T-helper 17 cell (primary cell): ENCODE data around the gene KRTAP10-2. TPM values are rescaled to one million over a fixed set of nuclear protein-coding genes. Genes with fewer than 3 reads are reported as not detected.
"Not testable (repeated sequence)": the region's sequence is repeated elsewhere in the genome, so short reads cannot be mapped to it uniquely, and the experiment has no call there.

Source experiments
- ATAC-seq: fragments of 150-1000 bp; cut with Tn5 transposase; 2 replicates; pipeline ENCODE4 v1.10.0; 2021; ENCODE audit warnings: mild to moderate bottlenecking, moderate library complexity
- DNase-seq, 3 donors: peaks; one replicate each; pipeline versions ENCODE4 v3.0.0 to v3.0.0-alpha.2; 2020 to 2021
- H3K9me3 ChIP-seq: one replicate; pipeline ENCODE4 v1.7.0; 2013; ENCODE audit warnings: low read length, mild to moderate bottlenecking; ENCODE audit not compliant: control insufficient read depth, poor library complexity, severe bottlenecking
- H3K27ac Mint-ChIP-seq: one replicate; pipeline ENCODE4 v1.8.0; 2022; ENCODE audit warnings: mild to moderate bottlenecking, moderate library complexity, mixed read lengths
- H3K27me3 Mint-ChIP-seq: one replicate; pipeline ENCODE4 v1.8.0; 2022; ENCODE audit warnings: mixed read lengths
- H3K36me3 Mint-ChIP-seq: one replicate; pipeline ENCODE4 v1.8.0; 2022; ENCODE audit warnings: low read depth, mixed read lengths
- H3K4me1 Mint-ChIP-seq: one replicate; pipeline ENCODE4 v1.8.0; 2022; ENCODE audit warnings: mild to moderate bottlenecking, mixed read lengths
- H3K4me3 Mint-ChIP-seq: one replicate; pipeline ENCODE4 v1.8.0; 2022; ENCODE audit warnings: mild to moderate bottlenecking, moderate library complexity, mixed read lengths
- total RNA-seq, 4 donors: library from RNA in 2 of 4; stranded (reverse) in 2 of 4; gene quantifications; one replicate each; pipeline ENCODE4 v1.2.3 and lab custom pipeline; 2022 to 2026

KRTAP10-2 gene
- total RNA-seq, 2 donors from 2014 or later, result not detected

DNA sequence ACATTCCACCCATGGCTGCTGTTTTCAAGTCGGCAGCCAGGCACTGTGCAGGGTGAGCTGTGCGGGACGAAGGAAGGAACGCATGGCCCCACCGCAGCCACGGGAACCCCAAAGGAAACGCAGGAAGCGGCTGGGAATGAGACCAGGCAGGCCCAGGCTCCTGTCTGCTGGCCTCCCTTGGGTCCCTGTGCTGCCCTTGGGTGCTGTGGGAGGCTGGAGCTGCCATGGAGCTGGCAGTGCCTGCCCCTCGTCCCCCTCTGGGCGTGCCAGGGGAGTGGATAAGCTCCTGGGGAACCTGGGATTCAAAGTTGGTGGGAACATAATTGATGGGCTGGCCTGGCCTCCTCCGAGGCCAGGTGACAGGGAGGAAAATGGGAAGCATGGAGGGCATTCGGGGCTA, 17.0 kb upstream of the KRTAP10-2 start:
- H3K9me3 ChIP-seq, result no peaks in the 10 kb centered on the region
- Mint-ChIP-seq H3K4me1 (peaks cover 9% of the 10 kb centered on the region), H3K27ac (no peak overlapping the region), H3K27me3 (peaks cover 19% of the 10 kb centered on the region), H3K36me3 (peaks cover 2% of the 10 kb centered on the region), H3K4me3 (no peak overlapping the region)
- no peak for DNase-seq
- no peak for ATAC-seq

DNA sequence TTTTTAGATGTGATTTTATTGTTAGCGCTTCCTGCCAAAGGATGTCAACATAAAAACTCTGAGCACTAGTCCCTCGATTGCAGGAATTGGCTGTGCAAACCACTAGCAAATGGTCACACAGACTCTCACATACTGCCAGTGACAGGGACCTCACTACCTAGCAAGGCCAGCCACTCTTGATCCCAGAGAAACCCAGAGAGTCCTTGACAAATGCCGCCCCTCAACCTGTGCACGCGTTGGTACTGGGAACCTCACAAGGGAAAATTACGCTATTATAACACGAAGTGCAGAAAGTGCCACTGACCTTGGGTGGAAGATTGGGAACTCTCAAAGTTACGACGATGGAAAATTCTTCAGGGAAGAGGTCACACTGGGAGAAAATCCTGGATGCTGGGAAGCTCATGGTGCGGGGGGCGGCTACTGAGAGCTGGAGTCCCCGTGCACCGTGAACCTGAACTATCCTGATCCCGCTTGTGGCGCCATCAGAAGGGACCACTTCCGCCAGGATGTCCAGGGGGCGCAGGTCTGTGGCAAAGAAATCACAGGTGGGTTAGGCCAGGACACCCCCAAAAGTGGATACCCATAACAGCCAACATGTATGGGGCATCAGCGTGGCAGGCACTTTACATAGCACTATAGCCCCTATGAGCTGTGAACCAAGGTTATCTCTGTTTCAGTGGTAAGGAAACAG, 16.3 kb upstream of the KRTAP10-2 start:
- H3K4me3 Mint-ChIP-seq, result no peak overlapping the region
- H3K4me1 Mint-ChIP-seq, result peaks cover 9% of the 10 kb centered on the region
- H3K27ac Mint-ChIP-seq, result no peak overlapping the region
- ATAC-seq (no peak), DNase-seq (no peak)
- no peaks in the 10 kb centered on the region for H3K9me3 ChIP-seq
- H3K36me3 Mint-ChIP-seq, result peaks cover 2% of the 10 kb centered on the region
- H3K27me3 Mint-ChIP-seq, result peaks cover 16% of the 10 kb centered on the region

DNA sequence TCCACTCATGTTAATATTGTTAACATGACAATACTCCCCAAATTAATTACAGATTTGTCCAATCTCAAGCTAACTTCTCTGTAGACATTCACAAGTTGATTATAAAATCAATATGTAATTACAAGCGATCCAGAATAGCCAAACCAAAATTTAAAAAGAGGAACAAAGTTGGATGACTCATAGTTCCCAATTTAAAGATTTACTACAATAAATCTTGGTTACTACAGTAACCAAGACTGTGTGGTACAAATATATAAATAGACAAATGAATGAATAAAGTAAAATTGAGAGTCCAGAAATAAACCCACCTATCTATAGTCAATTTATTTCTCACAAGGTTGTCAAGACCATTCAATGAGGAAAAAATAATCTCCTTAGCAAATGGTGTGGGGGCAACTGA, 15.1 kb upstream of the KRTAP10-2 start:
- DNase-seq (no peak), ATAC-seq (no peak)
- Mint-ChIP-seq H3K4me1 (peaks cover 7% of the 10 kb centered on the region), H3K27me3 (peaks cover 8% of the 10 kb centered on the region), H3K27ac (no peak overlapping the region), H3K4me3 (no peak overlapping the region), H3K36me3 (no peaks in the 10 kb centered on the region)
- no peaks in the 10 kb centered on the region for H3K9me3 ChIP-seq

DNA sequence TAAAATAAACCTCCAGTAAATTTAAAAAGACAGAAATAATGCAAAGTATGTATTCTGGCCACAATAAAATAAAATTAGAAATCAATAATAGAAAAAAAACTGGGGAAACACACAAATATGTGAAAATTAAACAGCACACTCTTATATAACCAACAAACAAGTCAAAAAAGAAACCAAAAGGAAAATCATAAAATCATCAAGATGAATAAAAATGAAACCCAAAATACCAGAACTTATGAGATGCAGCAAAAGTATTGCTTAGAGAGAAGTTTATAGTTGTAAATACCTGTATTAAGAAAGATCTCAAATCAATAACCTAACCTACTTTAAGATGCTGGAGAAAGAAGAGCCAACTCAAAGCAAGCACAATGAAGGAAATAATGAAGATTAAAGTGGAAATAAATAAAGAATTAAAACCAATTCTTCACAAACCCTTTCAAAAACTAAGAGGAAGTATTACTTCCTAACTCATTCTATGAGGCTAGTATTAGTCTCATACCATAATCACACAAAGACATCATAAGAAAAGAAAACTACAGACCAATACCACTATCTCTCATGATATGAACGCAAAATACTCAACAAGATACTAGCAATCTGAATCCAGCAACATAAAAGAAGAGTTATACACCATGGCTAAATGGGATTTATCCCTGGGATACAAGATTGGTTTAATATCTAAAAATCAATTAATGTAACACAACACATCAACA, 13.7 kb upstream of the KRTAP10-2 start:
- H3K4me1 Mint-ChIP-seq, result peaks cover 7% of the 10 kb centered on the region
- peaks cover 8% of the 10 kb centered on the region for H3K27me3 Mint-ChIP-seq
- no peaks in the 10 kb centered on the region for H3K9me3 ChIP-seq
- H3K4me3 Mint-ChIP-seq, result peak overlapping the region; percentile 31
- peak overlapping the region; percentile 48 for H3K27ac Mint-ChIP-seq
- no peaks in the 10 kb centered on the region for H3K36me3 Mint-ChIP-seq
- DNase-seq (no peak), ATAC-seq (no peak)

DNA sequence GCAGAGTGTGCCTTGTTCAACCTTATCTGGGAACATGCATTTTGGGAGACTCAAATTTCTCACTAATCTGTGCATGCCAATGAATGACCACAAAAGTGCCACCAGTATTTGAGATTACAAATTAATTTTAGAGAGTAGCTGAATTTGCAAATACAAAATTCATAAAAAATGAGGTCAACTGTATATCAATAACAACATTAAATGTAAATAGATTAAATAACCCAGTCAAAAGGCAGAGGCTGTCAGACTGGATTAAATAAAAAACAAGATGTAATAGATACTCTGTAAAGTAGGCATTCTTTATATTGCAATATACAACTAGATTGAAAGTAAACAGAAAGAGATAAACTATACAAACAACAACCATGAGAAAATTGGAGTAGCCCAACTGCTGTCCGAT, 12.8 kb upstream of the KRTAP10-2 start:
- Mint-ChIP-seq H3K4me1 (peaks cover 7% of the 10 kb centered on the region), H3K4me3 (no peak overlapping the region), H3K27ac (no peak overlapping the region), H3K36me3 (no peaks in the 10 kb centered on the region), H3K27me3 (peaks cover 6% of the 10 kb centered on the region)
- no peaks in the 10 kb centered on the region for H3K9me3 ChIP-seq
- no peak for DNase-seq
- ATAC-seq, result no peak

DNA sequence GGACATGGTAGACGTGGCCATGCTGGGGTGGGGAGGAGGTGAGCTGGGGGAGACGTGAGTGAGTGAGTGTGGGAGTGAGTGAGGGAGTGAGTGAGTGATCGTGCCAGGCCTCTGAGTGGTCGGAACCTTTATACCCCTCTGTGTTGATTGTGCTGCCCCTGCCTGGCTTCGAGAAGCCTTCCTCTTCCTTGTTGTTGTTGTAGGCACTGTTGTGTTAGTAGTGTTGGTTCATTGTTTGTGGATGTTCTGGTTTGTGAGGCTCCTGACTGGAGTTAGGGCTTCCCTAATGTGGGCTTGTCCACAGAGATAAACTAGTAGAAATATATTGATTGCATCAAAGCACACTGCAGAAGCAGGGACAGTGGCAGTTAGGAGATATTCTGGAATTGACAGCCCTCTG, 7.4 kb upstream of the KRTAP10-2 start, which contains the start of gene KRTAP10-3:
TSS of gene KRTAP10-3 (minus strand) at position 101 of the 400 bp plus-strand sequence. CDS start at position 21, 80 bp downstream.
- no peaks in the 10 kb centered on the region for H3K27me3 Mint-ChIP-seq
- H3K27ac Mint-ChIP-seq, result no peak within 1 kb of the TSS
- no peaks in the 10 kb centered on the region for H3K9me3 ChIP-seq
- ATAC-seq, result no peak
- no peaks in the 10 kb centered on the region for H3K4me1 Mint-ChIP-seq
- no peak for DNase-seq
- H3K4me3 Mint-ChIP-seq, result no peak within 1 kb of the TSS
- no peaks in the 10 kb centered on the region for H3K36me3 Mint-ChIP-seq

DNA sequence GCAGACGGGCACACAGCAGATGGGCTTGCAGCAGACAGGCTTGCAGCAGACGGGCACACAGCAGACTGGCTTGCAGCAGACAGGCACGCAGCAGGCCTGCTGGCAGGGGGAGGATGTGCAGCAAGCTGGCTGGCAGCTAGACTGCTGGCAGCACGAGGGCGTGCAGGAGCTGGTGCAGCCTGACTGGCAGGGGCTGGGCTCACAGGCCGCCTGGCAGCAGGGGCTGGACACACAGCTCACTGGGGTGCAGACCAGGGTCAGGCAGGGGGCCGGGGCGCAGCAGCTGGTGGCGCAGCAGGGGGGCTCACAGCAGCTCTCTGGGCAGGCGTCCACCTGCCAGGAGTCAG, 7.0 kb upstream of the KRTAP10-2 start:
- not testable (repeated sequence) for H3K27me3 Mint-ChIP-seq, H3K4me1 Mint-ChIP-seq, H3K36me3 Mint-ChIP-seq, H3K9me3 ChIP-seq, H3K27ac Mint-ChIP-seq, DNase-seq, ATAC-seq, H3K4me3 Mint-ChIP-seq

DNA sequence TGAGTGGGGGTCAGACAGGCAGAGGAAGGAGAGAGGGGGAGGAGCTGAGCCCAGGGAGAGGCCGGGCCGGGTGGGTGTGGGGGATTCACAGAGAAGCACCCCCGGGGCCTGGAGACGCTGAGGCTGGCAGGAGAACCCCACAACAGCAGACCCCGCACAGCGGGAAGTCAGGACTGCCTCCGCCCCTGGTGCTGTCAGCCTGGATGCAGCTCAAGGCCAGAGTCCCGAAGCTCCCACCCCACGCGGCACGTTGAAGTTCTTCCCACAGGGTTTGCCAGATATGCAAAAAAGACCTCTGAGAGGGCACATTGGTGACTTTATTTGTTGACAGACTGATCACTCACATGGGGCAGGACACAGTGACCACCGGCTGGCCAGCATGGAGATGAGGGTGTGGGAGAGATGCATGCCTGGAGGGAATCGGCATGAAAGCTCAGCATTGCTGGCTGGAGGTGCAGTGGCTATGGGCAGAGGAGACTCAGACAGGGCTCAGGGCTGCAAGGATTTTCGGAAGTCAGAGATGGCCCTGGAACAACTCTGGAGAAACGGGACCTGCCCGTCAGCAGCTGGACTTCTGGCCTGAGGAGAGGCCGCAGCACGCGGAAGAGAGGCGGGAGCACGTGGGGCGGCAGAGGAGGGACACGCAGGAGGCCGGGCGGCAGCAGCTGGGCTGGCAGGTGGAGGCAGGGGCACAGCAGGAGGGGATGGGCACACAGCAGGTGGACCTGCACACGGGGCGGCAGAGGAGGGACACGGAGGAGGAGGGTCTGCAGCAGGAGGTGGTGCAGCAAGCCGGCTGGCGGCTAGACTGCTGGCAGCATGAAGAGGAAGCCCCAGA, 6.4 kb upstream of the KRTAP10-2 start:
- no peak overlapping the region for H3K4me3 Mint-ChIP-seq
- no peak for ATAC-seq
- no peak for DNase-seq
- H3K9me3 ChIP-seq, result no peaks in the 10 kb centered on the region
- no peak overlapping the region for H3K27ac Mint-ChIP-seq
- no peaks in the 10 kb centered on the region for H3K27me3 Mint-ChIP-seq
- H3K36me3 Mint-ChIP-seq, result no peaks in the 10 kb centered on the region
- no peaks in the 10 kb centered on the region for H3K4me1 Mint-ChIP-seq

DNA sequence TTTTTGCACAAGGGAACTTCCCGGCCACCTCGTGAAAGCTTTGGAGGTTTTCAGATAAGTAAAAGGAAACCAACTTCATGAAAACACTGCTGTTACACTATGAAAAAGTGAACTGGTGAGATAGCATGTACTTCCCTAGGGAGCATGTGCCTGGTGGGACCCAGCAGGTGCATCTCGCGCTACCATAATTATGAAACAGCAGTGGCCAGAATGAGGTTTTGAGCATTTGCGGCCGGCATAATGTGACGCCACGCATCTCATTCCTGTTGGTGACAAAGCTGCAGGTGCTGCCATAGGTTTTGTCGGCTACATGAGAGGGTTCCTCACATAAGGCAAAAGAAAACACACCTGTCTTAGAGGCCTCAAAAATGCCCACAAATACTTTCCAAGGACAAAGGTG, 5.6 kb upstream of the KRTAP10-2 start:
- H3K27ac Mint-ChIP-seq, result no peak overlapping the region
- H3K36me3 Mint-ChIP-seq, result no peaks in the 10 kb centered on the region
- DNase-seq (no peak), ATAC-seq (no peak)
- no peaks in the 10 kb centered on the region for H3K27me3 Mint-ChIP-seq
- H3K4me3 Mint-ChIP-seq, result no peak overlapping the region
- H3K9me3 ChIP-seq, result no peaks in the 10 kb centered on the region
- H3K4me1 Mint-ChIP-seq, result no peaks in the 10 kb centered on the region

DNA sequence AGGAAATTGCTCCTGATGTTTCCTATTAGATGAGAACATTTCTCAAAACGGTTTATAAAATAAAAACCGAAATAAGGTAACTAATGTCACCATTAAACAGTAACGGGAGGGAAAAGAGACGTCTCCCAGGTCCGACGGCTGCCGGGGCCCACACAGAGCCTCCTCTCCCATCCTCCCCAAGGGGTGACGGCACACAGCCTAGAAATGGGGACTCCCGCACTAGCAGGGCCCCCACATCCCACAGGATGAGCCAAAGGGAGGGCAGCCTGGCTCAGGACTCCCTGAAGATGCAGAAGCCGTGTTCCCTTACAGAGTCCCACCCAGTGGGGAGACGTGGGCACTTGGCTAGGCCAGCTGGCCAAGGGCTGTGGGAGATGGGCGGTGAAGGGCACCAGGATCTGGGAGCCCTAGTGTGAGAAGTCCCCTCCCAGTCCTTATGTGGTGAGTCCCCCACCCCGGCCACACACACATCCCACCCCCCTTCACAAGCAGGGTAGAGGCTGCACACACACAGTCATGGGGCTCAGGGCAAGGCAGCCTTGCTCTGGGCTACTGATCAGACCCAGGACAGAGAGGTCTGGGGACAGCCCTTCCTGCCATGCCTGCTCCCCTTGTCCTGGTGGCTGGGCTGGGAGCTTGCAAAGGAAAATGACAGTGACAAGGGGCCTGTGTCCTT, 4.0 kb upstream of the KRTAP10-2 start:
- Mint-ChIP-seq H3K27ac (no peak overlapping the region), H3K4me3 (no peak overlapping the region), H3K27me3 (no peaks in the 10 kb centered on the region), H3K4me1 (no peaks in the 10 kb centered on the region), H3K36me3 (peaks cover 2% of the 10 kb centered on the region)
- ATAC-seq, result no peak
- H3K9me3 ChIP-seq, result no peaks in the 10 kb centered on the region
- no peak for DNase-seq

DNA sequence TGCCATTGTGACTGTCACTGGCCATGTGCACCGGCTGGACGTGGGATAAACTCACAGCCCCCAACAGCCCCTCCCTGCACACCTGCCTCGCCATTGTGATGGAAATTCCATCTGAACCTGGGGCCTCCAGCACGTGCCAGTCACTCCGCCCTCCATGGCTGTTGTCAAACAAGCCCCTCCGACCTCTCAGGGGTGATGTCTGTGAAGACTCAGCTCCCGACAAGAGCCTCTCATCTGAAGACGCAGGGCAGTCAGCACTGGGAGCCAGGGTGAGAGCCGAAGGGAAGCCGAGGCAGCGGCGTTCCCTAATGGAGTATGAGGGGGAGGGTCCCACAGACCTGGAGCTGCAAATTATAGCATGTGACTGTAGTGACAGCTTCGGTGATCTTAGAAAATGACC, 1.4 kb upstream of the KRTAP10-2 start:
- peaks cover 3% of the 10 kb centered on the region for H3K36me3 Mint-ChIP-seq
- H3K27me3 Mint-ChIP-seq, result no peaks in the 10 kb centered on the region
- H3K4me1 Mint-ChIP-seq, result peaks cover 7% of the 10 kb centered on the region
- H3K4me3 Mint-ChIP-seq, result no peak overlapping the region
- no peak for ATAC-seq
- DNase-seq, result no peak
- no peak overlapping the region for H3K27ac Mint-ChIP-seq
- H3K9me3 ChIP-seq, result no peaks in the 10 kb centered on the region

DNA sequence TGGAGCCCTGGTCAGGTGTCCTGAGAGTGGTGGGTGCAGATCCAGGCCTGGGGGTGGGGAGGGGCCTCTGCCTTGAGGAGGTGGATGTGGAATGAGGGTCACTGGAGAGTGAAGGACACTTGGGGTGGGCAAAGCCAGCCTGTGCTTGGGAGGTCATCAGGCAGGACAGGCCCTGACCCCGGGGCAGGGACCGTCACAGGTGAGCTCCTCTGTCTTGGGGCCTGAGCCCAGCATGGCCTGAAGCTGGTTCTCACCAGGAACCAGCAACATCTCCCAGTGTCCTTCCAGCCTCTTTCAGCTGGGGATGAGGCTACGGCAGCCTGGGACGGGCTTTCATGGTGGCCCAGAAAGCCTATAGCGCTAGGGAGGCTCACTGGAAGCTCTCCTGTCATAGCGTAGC, 831 bp upstream of the KRTAP10-2 start:
- ATAC-seq (no peak), DNase-seq (no peak)
- H3K4me3 Mint-ChIP-seq, result no peak overlapping the region
- peaks cover 11% of the 10 kb centered on the region for H3K4me1 Mint-ChIP-seq
- no peaks in the 10 kb centered on the region for H3K27me3 Mint-ChIP-seq
- no peak overlapping the region for H3K27ac Mint-ChIP-seq
- H3K9me3 ChIP-seq, result no peaks in the 10 kb centered on the region
- H3K36me3 Mint-ChIP-seq, result peaks cover 5% of the 10 kb centered on the region

DNA sequence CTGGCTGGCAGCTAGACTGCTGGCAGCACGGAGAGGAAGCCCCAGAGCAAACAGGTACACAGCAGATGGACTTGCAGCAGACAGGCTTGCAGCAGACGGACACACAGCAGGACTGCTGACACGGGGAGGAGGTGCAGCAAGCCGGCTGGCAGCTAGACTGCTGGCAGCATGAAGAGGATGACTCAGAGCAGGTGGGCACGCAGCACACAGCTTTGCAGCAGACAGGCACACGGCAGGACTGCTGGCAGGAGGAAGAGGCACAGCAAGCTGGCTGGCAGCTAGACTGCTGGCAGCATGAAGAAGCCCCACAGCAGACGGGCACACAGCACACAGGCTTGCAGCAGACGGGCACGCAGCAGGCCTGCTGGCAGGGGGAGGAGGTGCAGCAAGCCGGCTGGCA, 498 bp downstream of the KRTAP10-2 start:
- Mint-ChIP-seq H3K4me1 (peaks cover 11% of the 10 kb centered on the region), H3K36me3 (peaks cover 5% of the 10 kb centered on the region), H3K27me3 (no peaks in the 10 kb centered on the region), H3K27ac (no peak overlapping the region), H3K4me3 (no peak overlapping the region)
- DNase-seq (no peak), ATAC-seq (no peak)
- peaks cover 6% of the 10 kb centered on the region for H3K9me3 ChIP-seq
